ENCODE measurements around the gene SP3. TPM values are rescaled to one million over a fixed set of nuclear protein-coding genes. Genes with fewer than 3 reads are reported as not detected.

SP3 gene
- total and polyA plus RNA-seq, 2 experiments from 2014 or later: 24.1 to 110 TPM

GRCh38 chr2:173868406-173868805 is 96.8 kb downstream of the SP3 start:
- no peak overlapping the region for H3K4me3 Mint-ChIP-seq
- Histone ChIP-seq H3K4me2 (no peak overlapping the region), H3K36me3 (ENCODE audit: insufficient read depth) (no peaks in the 10 kb centered on the region), H4K20me1 (replicated peaks; ENCODE audit: insufficient read depth) (no peaks in the 10 kb centered on the region), H3K4me1 (ENCODE audit: insufficient read depth) (peaks cover 5% of the 10 kb centered on the region; the same call in 1 of the 2 replicates), H3K79me2 (replicated peaks; ENCODE audit: insufficient read depth) (no peaks in the 10 kb centered on the region), H3K27ac (ENCODE audit: low read depth) (no peak overlapping the region), H3K9me2 (ENCODE audit: insufficient read depth) (peaks cover 18% of the 10 kb centered on the region; the same call in 1 of the 2 replicates), H3K4me3 (no peak overlapping the region), H3F3A (replicated peaks; ENCODE audit: low read depth) (no peaks in the 10 kb centered on the region), H3K27me3 (ENCODE audit: insufficient read depth) (no peaks in the 10 kb centered on the region), H2AFZ (peak overlapping the region; percentile 10; the same call in 1 of the 2 replicates)
- peaks cover 10% of the 10 kb centered on the region for H3K4me1 Mint-ChIP-seq
- H3K27ac Mint-ChIP-seq: no peak overlapping the region
- H3K36me3 Mint-ChIP-seq (ENCODE audit: low read depth): no peaks in the 10 kb centered on the region
- DNase-seq (ENCODE audit: low spot score) (no peak), ATAC-seq (no peak)
- peaks cover 2% of the 10 kb centered on the region for H3K27me3 Mint-ChIP-seq (ENCODE audit: insufficient read depth, low read depth, poor library complexity)
- H3K9me3 Mint-ChIP-seq: no peaks in the 10 kb centered on the region
- TF ChIP-seq ZNF114 (CRISPR knock-in tag; IDR thresholded peaks at IDR 0.05) (no peak), REST (IDR thresholded peaks at IDR 0.05; ENCODE audit: unreplicated experiment) (no peak), EZH2 (IDR thresholded peaks at IDR 0.05; ENCODE audit: low read depth, unreplicated experiment) (no peak), CREB1 (CRISPR knock-in tag; IDR thresholded peaks at IDR 0.05; ENCODE audit: low read depth) (no peak), EZH2phosphoT487 (IDR thresholded peaks at IDR 0.05; ENCODE audit: unreplicated experiment) (no peak), ETS1 (IDR thresholded peaks at IDR 0.05) (no peak), POLR2AphosphoS5 (IDR thresholded peaks at IDR 0.05; ENCODE audit: low read depth) (no peak), JUNB (IDR thresholded peaks at IDR 0.05; ENCODE audit: unreplicated experiment) (no peak), ZNF331 (CRISPR knock-in tag; IDR thresholded peaks at IDR 0.05; ENCODE audit: low read depth) (no peak), NANOG (IDR thresholded peaks at IDR 0.05; ENCODE audit: borderline replicate concordance) (no peak), STAT1 (IDR thresholded peaks at IDR 0.05; ENCODE audit: unreplicated experiment) (no peak)
- TF ChIP-seq, protein P1, sequence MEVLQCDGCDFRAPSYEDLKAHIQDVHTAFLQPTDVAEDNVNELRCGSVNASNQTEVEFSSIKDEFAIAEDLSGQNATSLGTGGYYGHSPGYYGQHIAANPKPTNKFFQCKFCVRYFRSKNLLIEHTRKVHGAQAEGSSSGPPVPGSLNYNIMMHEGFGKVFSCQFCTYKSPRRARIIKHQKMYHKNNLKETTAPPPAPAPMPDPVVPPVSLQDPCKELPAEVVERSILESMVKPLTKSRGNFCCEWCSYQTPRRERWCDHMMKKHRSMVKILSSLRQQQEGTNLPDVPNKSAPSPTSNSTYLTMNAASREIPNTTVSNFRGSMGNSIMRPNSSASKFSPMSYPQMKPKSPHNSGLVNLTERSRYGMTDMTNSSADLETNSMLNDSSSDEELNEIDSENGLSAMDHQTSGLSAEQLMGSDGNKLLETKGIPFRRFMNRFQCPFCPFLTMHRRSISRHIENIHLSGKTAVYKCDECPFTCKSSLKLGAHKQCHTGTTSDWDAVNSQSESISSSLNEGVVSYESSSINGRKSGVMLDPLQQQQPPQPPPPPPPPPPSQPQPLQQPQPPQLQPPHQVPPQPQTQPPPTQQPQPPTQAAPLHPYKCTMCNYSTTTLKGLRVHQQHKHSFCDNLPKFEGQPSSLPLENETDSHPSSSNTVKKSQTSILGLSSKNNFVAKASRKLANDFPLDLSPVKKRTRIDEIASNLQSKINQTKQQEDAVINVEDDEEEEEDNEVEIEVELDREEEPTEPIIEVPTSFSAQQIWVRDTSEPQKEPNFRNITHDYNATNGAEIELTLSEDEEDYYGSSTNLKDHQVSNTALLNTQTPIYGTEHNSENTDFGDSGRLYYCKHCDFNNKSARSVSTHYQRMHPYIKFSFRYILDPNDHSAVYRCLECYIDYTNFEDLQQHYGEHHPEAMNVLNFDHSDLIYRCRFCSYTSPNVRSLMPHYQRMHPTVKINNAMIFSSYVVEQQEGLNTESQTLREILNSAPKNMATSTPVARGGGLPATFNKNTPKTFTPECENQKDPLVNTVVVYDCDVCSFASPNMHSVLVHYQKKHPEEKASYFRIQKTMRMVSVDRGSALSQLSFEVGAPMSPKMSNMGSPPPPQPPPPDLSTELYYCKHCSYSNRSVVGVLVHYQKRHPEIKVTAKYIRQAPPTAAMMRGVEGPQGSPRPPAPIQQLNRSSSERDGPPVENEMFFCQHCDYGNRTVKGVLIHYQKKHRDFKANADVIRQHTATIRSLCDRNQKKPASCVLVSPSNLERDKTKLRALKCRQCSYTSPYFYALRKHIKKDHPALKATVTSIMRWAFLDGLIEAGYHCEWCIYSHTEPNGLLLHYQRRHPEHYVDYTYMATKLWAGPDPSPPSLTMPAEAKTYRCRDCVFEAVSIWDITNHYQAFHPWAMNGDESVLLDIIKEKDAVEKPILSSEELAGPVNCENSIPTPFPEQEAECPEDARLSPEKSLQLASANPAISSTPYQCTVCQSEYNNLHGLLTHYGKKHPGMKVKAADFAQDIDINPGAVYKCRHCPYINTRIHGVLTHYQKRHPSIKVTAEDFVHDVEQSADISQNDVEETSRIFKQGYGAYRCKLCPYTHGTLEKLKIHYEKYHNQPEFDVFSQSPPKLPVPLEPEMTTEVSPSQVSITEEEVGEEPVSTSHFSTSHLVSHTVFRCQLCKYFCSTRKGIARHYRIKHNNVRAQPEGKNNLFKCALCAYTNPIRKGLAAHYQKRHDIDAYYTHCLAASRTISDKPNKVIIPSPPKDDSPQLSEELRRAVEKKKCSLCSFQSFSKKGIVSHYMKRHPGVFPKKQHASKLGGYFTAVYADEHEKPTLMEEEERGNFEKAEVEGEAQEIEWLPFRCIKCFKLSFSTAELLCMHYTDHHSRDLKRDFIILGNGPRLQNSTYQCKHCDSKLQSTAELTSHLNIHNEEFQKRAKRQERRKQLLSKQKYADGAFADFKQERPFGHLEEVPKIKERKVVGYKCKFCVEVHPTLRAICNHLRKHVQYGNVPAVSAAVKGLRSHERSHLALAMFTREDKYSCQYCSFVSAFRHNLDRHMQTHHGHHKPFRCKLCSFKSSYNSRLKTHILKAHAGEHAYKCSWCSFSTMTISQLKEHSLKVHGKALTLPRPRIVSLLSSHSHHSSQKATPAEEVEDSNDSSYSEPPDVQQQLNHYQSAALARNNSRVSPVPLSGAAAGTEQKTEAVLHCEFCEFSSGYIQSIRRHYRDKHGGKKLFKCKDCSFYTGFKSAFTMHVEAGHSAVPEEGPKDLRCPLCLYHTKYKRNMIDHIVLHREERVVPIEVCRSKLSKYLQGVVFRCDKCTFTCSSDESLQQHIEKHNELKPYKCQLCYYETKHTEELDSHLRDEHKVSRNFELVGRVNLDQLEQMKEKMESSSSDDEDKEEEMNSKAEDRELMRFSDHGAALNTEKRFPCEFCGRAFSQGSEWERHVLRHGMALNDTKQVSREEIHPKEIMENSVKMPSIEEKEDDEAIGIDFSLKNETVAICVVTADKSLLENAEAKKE (CRISPR knock-in tag; IDR thresholded peaks at IDR 0.05): no peak
- TF ChIP-seq, protein P2, sequence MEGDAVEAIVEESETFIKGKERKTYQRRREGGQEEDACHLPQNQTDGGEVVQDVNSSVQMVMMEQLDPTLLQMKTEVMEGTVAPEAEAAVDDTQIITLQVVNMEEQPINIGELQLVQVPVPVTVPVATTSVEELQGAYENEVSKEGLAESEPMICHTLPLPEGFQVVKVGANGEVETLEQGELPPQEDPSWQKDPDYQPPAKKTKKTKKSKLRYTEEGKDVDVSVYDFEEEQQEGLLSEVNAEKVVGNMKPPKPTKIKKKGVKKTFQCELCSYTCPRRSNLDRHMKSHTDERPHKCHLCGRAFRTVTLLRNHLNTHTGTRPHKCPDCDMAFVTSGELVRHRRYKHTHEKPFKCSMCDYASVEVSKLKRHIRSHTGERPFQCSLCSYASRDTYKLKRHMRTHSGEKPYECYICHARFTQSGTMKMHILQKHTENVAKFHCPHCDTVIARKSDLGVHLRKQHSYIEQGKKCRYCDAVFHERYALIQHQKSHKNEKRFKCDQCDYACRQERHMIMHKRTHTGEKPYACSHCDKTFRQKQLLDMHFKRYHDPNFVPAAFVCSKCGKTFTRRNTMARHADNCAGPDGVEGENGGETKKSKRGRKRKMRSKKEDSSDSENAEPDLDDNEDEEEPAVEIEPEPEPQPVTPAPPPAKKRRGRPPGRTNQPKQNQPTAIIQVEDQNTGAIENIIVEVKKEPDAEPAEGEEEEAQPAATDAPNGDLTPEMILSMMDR (conservative IDR thresholded peaks at IDR 0.05; ENCODE audit: low read depth in 2 of 2): no peak

Measured in GM23338 (cell line).